Activated CD4-positive, alpha-beta T cell treated with anti-CD3 and anti-CD28 coated beads, Interleukin-2, amount 10 ng/mL, durations not matched to agents 7 days and 5 days (primary cell): ENCODE results near the gene CEACAM1. TPM values are rescaled to one million over a fixed set of nuclear protein-coding genes. Genes with fewer than 3 reads are reported as not detected.

Experiments
- CTCF ChIA-PET: fragments of 350-600 bp; sonication (Branson Sonifier 250); formaldehyde crosslinking; loops from one replicate; lab custom pipeline; 2021; ENCODE audit warnings: antibody characterized with exemption; lab: Charles Lee
- POLR2A ChIA-PET: fragments of 350-600 bp; sonication (Branson Sonifier 250); formaldehyde crosslinking; loops from one replicate; lab custom pipeline; 2021; ENCODE audit warnings: antibody characterized with exemption; lab: Charles Lee
- DNase-seq: peaks from one replicate; pipeline ENCODE4 v3.0.0-alpha.2; 2020
- H3K27ac Mint-ChIP-seq: one replicate; pipeline ENCODE4 v1.8.0; 2021; ENCODE audit warnings: mild to moderate bottlenecking, moderate library complexity, mixed read lengths
- H3K27me3 Mint-ChIP-seq: one replicate; pipeline ENCODE4 v1.8.0; 2021; ENCODE audit warnings: mixed read lengths
- H3K36me3 Mint-ChIP-seq: one replicate; pipeline ENCODE4 v1.8.0; 2021; ENCODE audit warnings: low read depth, mixed read lengths
- H3K4me1 Mint-ChIP-seq: one replicate; pipeline ENCODE4 v1.8.0; 2021; ENCODE audit warnings: mixed read lengths
- H3K4me3 Mint-ChIP-seq: one replicate; pipeline ENCODE4 v1.8.0; 2021; ENCODE audit warnings: mild to moderate bottlenecking, moderate library complexity, mixed read lengths
- H3K9me3 Mint-ChIP-seq: one replicate; pipeline ENCODE4 v1.8.0; 2021; ENCODE audit warnings: mixed read lengths
- total RNA-seq, 2 experiments: library from RNA; stranded (reverse); gene quantifications; one replicate each; pipeline ENCODE4 v1.2.3, GENCODE V29; 2021

The CEACAM1 gene
- 10 to 100 TPM; 21.0 to 22.2 TPM for total RNA-seq

- Mint-ChIP-seq H3K9me3 (no peaks in the 10 kb centered on the region), H3K27ac (peak within 1 kb of the TSS; percentile 87), H3K27me3 (no peaks in the 10 kb centered on the region), H3K4me3 (peak within 1 kb of the TSS; percentile 77), H3K4me1 (peaks cover 50% of the 10 kb centered on the region), H3K36me3 (peaks cover 6% of the 10 kb centered on the region)
- CTCF ChIA-PET = interaction anchor here (0.7 to 4.2 kb wide), 23 partner anchors 9 to 401 kb away, joined by 3 to 31 read pairs (median 6); partner anchors contain the start of gene CXCL17
- peak; percentile 78 for DNase-seq
- POLR2A ChIA-PET = interaction anchor here (1.2 kb wide), 1 partner anchor 78 kb away, joined by 4 read pairs; no protein-coding TSS in a partner anchor
Measured at GRCh38 chr19:42528354-42529247, at the start of gene CEACAM1. TSS of gene CEACAM1 (minus strand) at chr19:42528481. CDS start at chr19:42528374, 107 bp downstream.

- H3K9me3 Mint-ChIP-seq = no peaks in the 10 kb centered on the region
- H3K27me3 Mint-ChIP-seq = peaks cover 24% of the 10 kb centered on the region
- no peak for DNase-seq
- no peak overlapping the region for H3K4me3 Mint-ChIP-seq
- H3K36me3 Mint-ChIP-seq = no peaks in the 10 kb centered on the region
- CTCF ChIA-PET = no interaction called here
- H3K27ac Mint-ChIP-seq = no peak overlapping the region
- POLR2A ChIA-PET = interaction anchor here (0.7 kb wide), 1 partner anchor 20 kb away, joined by 4 read pairs; no protein-coding TSS in a partner anchor
- H3K4me1 Mint-ChIP-seq = no peaks in the 10 kb centered on the region
Measured at GRCh38 chr19:42577016-42577415, 48.7 kb upstream of the CEACAM1 start.

GRCh38 chr19:42576241-42576640 lies 48.0 kb upstream of the CEACAM1 start:
- no peaks in the 10 kb centered on the region for H3K4me1 Mint-ChIP-seq
- no peak overlapping the region for H3K4me3 Mint-ChIP-seq
- no peak for DNase-seq
- no peaks in the 10 kb centered on the region for H3K9me3 Mint-ChIP-seq
- H3K36me3 Mint-ChIP-seq = no peaks in the 10 kb centered on the region
- POLR2A ChIA-PET = no interaction called here
- CTCF ChIA-PET = interaction anchor here (0.6 kb wide), 1 partner anchor 10 kb away, joined by 3 read pairs; no protein-coding TSS in a partner anchor
- H3K27ac Mint-ChIP-seq = no peak overlapping the region
- H3K27me3 Mint-ChIP-seq = peaks cover 24% of the 10 kb centered on the region

- no peak overlapping the region for H3K27ac Mint-ChIP-seq
- ChIA-PET POLR2A (no interaction called here), CTCF (no interaction called here)
- no peak for DNase-seq
- no peak overlapping the region for H3K4me3 Mint-ChIP-seq
- no peaks in the 10 kb centered on the region for H3K36me3 Mint-ChIP-seq
- H3K9me3 Mint-ChIP-seq = no peaks in the 10 kb centered on the region
- H3K27me3 Mint-ChIP-seq = peaks cover 21% of the 10 kb centered on the region
- no peaks in the 10 kb centered on the region for H3K4me1 Mint-ChIP-seq
Measured at GRCh38 chr19:42573642-42574041, 45.4 kb upstream of the CEACAM1 start.

- Mint-ChIP-seq H3K4me3 (no peak overlapping the region), H3K9me3 (no peaks in the 10 kb centered on the region), H3K27me3 (peaks cover 21% of the 10 kb centered on the region), H3K36me3 (no peaks in the 10 kb centered on the region), H3K27ac (no peak overlapping the region), H3K4me1 (no peaks in the 10 kb centered on the region)
- POLR2A ChIA-PET = no interaction called here
- DNase-seq = no peak
- CTCF ChIA-PET = no interaction called here
Measured at GRCh38 chr19:42571116-42571515, 42.8 kb upstream of the CEACAM1 start.

GRCh38 chr19:42569193-42569592 lies 40.9 kb upstream of the CEACAM1 start:
- H3K36me3 Mint-ChIP-seq = no peaks in the 10 kb centered on the region
- ChIA-PET POLR2A (no interaction called here), CTCF (no interaction called here)
- no peaks in the 10 kb centered on the region for H3K4me1 Mint-ChIP-seq
- H3K27me3 Mint-ChIP-seq = peaks cover 18% of the 10 kb centered on the region
- no peaks in the 10 kb centered on the region for H3K9me3 Mint-ChIP-seq
- no peak overlapping the region for H3K27ac Mint-ChIP-seq
- H3K4me3 Mint-ChIP-seq = no peak overlapping the region
- no peak for DNase-seq

- peaks cover 12% of the 10 kb centered on the region for H3K27me3 Mint-ChIP-seq
- no peak overlapping the region for H3K27ac Mint-ChIP-seq
- no peaks in the 10 kb centered on the region for H3K4me1 Mint-ChIP-seq
- H3K4me3 Mint-ChIP-seq = no peak overlapping the region
- H3K36me3 Mint-ChIP-seq = no peaks in the 10 kb centered on the region
- no peak for DNase-seq
- no peaks in the 10 kb centered on the region for H3K9me3 Mint-ChIP-seq
- POLR2A ChIA-PET = no interaction called here
- CTCF ChIA-PET = no interaction called here
Measured at GRCh38 chr19:42568006-42568405, 39.7 kb upstream of the CEACAM1 start.

- Mint-ChIP-seq H3K4me1 (no peaks in the 10 kb centered on the region), H3K27ac (no peak overlapping the region), H3K9me3 (no peaks in the 10 kb centered on the region), H3K27me3 (peaks cover 12% of the 10 kb centered on the region), H3K36me3 (no peaks in the 10 kb centered on the region), H3K4me3 (no peak overlapping the region)
- ChIA-PET POLR2A (no interaction called here), CTCF (interaction anchor here (1.4 kb wide), 1 partner anchor 144 kb away, joined by 3 read pairs; no protein-coding TSS in a partner anchor)
- DNase-seq = no peak
Measured at GRCh38 chr19:42567567-42567966, 39.3 kb upstream of the CEACAM1 start.

- ChIA-PET CTCF (interaction anchor here (0.6 to 1.6 kb wide), 3 partner anchors 114 to 836 kb away, joined by 3 to 6 read pairs (median 5); no protein-coding TSS in a partner anchor), POLR2A (no interaction called here)
- H3K36me3 Mint-ChIP-seq = no peaks in the 10 kb centered on the region
- DNase-seq = peak; percentile 25
- peaks cover 11% of the 10 kb centered on the region for H3K27me3 Mint-ChIP-seq
- H3K27ac Mint-ChIP-seq = no peak overlapping the region
- no peak overlapping the region for H3K4me3 Mint-ChIP-seq
- no peaks in the 10 kb centered on the region for H3K9me3 Mint-ChIP-seq
- H3K4me1 Mint-ChIP-seq = no peaks in the 10 kb centered on the region
Measured at GRCh38 chr19:42563352-42564210, 35.3 kb upstream of the CEACAM1 start.

- Mint-ChIP-seq H3K27me3 (peaks cover 15% of the 10 kb centered on the region), H3K4me1 (no peaks in the 10 kb centered on the region), H3K27ac (no peak overlapping the region), H3K9me3 (no peaks in the 10 kb centered on the region), H3K4me3 (no peak overlapping the region), H3K36me3 (no peaks in the 10 kb centered on the region)
- ChIA-PET CTCF (interaction anchor here (1.2 to 1.6 kb wide), 2 partner anchors 36 to 120 kb away, joined by 3 to 6 read pairs; no protein-coding TSS in a partner anchor), POLR2A (no interaction called here)
- DNase-seq = no peak
Measured at GRCh38 chr19:42561512-42561911, 33.2 kb upstream of the CEACAM1 start.

- H3K9me3 Mint-ChIP-seq = no peaks in the 10 kb centered on the region
- ChIA-PET POLR2A (no interaction called here), CTCF (interaction anchor here (1.2 kb wide), 1 partner anchor 37 kb away, joined by 3 read pairs; no protein-coding TSS in a partner anchor)
- H3K27me3 Mint-ChIP-seq = peaks cover 21% of the 10 kb centered on the region
- no peaks in the 10 kb centered on the region for H3K36me3 Mint-ChIP-seq
- no peaks in the 10 kb centered on the region for H3K4me1 Mint-ChIP-seq
- no peak overlapping the region for H3K4me3 Mint-ChIP-seq
- H3K27ac Mint-ChIP-seq = no peak overlapping the region
- DNase-seq = no peak
Measured at GRCh38 chr19:42560731-42561130, 32.5 kb upstream of the CEACAM1 start.

GRCh38 chr19:42558450-42559150 lies 30.3 kb upstream of the CEACAM1 start:
- DNase-seq = no peak
- Mint-ChIP-seq H3K4me1 (no peaks in the 10 kb centered on the region), H3K27ac (no peak overlapping the region), H3K36me3 (no peaks in the 10 kb centered on the region), H3K4me3 (no peak overlapping the region), H3K9me3 (no peaks in the 10 kb centered on the region), H3K27me3 (peaks cover 29% of the 10 kb centered on the region)
- ChIA-PET POLR2A (no interaction called here), CTCF (no interaction called here)
